Mucosa of descending colon (tissue), 3 donors: ENCODE results near the gene ASPA. TPM values are rescaled to one million over a fixed set of nuclear protein-coding genes. Genes with fewer than 3 reads are reported as not detected.
"Not testable (repeated sequence)": the region's sequence is repeated elsewhere in the genome, so short reads cannot be mapped to it uniquely, and the experiment has no call there.

Source experiments
- ATAC-seq: fragments of 200-7000 bp; cut with Tn5 transposase; one replicate; pipeline ENCODE4 v1.9.1; 2020; ENCODE audit warnings: mild to moderate bottlenecking, moderate library complexity
- DNase-seq, 3 donors: peaks; one replicate each; pipeline ENCODE4 v3.0.0-alpha.2; 2020
- H3K36me3 ChIP-seq: fragments of 200-600 bp; one replicate; pipeline ENCODE4 v1.8.0; 2021; ENCODE audit warnings: low read depth, mild to moderate bottlenecking
- H3K4me1 ChIP-seq: fragments of 200-600 bp; one replicate; pipeline ENCODE4 v1.8.0; 2021; ENCODE audit warnings: low read depth, mild to moderate bottlenecking
- H3K4me3 ChIP-seq: fragments of 200-600 bp; one replicate; pipeline ENCODE4 v1.8.0; 2021; ENCODE audit warnings: mild to moderate bottlenecking
- H3K9me3 ChIP-seq: fragments of 200-600 bp; one replicate; pipeline ENCODE4 v1.8.0; 2021; ENCODE audit warnings: mild to moderate bottlenecking
- CTCF ChIP-seq: fragments of 200-600 bp; IDR thresholded peaks from one replicate; pipeline ENCODE4 v1.8.0; 2022; ENCODE audit warnings: antibody characterized with exemption, mild to moderate bottlenecking
- intact Hi-C, 2 donors: fragments of 100-400 bp; cut with DNase I in 1 of 2; cut with micrococcal nuclease in 1 of 2; formaldehyde crosslinking; loops; one replicate each; pipeline versions ENCODE4 v1.11.0 to v1.11.1; 2022; cut with DNase I, micrococcal nuclease
- long read RNA-seq, 2 donors: library from polyadenylated mRNA; unstranded; transcript quantifications; one replicate each; pipeline ENCODE4 v2.0.0, GENCODE V29; 2019 to 2021
- total RNA-seq, 3 donors: library from RNA; stranded (reverse); fragmentation: NEBNext Ultra II Directional in 2 of 3; extraction: Animal tissue kit (Norgen Biotek cat#: 25700) in 2 of 3; gene quantifications; one replicate each; pipeline versions ENCODE4 v1.2.1 to v1.2.4, GENCODE V29; 2021 to 2023
- donor health status: DM: no; HTN: no; CAD: no; lungs with moderate emphysema.
- donor health status: DM: no; HTN: no; CAD: no.
- donor health status: DM: no; HTN: yes; CAD: no.

ASPA gene
- total RNA-seq, result 1 to 10 TPM; 3.5 to 6.6 (median 3.7) TPM
- long read RNA-seq, donor 1, partial matches to known transcripts, result 0 of 4 reads
- long read RNA-seq, donor 1, other reads (novel, unspliced or antisense), result 4 of 4 reads
- long read RNA-seq, donor 2, full-length matches to known transcripts, result 1 of 2 reads
- long read RNA-seq, donor 2, partial matches to known transcripts, result 0 of 2 reads
- long read RNA-seq, donor 2, other reads (novel, unspliced or antisense), result 1 of 2 reads

GRCh38 chr17:3475812-3476610, at the start of gene ASPA:
TSS of gene ASPA (plus strand) at chr17:3475997. CDS start at chr17:3476160, 163 bp downstream.
- no peak for DNase-seq
- TF ChIP-seq CTCF, result no peak
- Histone ChIP-seq H3K36me3 (no peaks in the 10 kb centered on the region), H3K4me1 (peaks cover 35% of the 10 kb centered on the region), H3K9me3 (no peaks in the 10 kb centered on the region), H3K4me3 (no peak within 1 kb of the TSS)
- intact Hi-C loops, result no loop called here
- peak; percentile 62 for ATAC-seq

- intact Hi-C loops, H3K9me3 ChIP-seq, H3K4me3 ChIP-seq, H3K36me3 ChIP-seq, H3K4me1 ChIP-seq: not testable (repeated sequence)
- peak; percentile 36 for ATAC-seq
- DNase-seq, result peak in 2 of 3 donors; percentile 30 to 36
These were observed 42.6 kb upstream of the ASPA start for GRCh38 chr17:3433215-3433614.

- no peak for TF ChIP-seq CTCF
- no peak for DNase-seq
- H3K36me3 ChIP-seq, result no peaks in the 10 kb centered on the region
- intact Hi-C loops, result no loop called here
- no peak for ATAC-seq
- no peaks in the 10 kb centered on the region for H3K4me1 ChIP-seq
- H3K9me3 ChIP-seq, result no peaks in the 10 kb centered on the region
- H3K4me3 ChIP-seq, result no peak within 1 kb of the TSS
These were observed 42.1 kb upstream of the ASPA start, which contains the start of gene OR1E2 for GRCh38 chr17:3433741-3434140. TSS of gene OR1E2 (minus strand) at chr17:3433841. CDS start at chr17:3433841, 0 bp downstream.

GRCh38 chr17:3438368-3438767, 37.4 kb upstream of the ASPA start:
- intact Hi-C loops, result no loop called here

GRCh38 chr17:3440451-3440850, 35.3 kb upstream of the ASPA start:
- DNase-seq (no peak), ATAC-seq (no peak)
- Histone ChIP-seq H3K9me3 (no peaks in the 10 kb centered on the region), H3K4me1 (no peaks in the 10 kb centered on the region), H3K4me3 (no peak overlapping the region), H3K36me3 (no peaks in the 10 kb centered on the region)
- no peak for TF ChIP-seq CTCF
- intact Hi-C loops, result no loop called here

More at GRCh38 chr17:3438368-3438767, 37.4 kb upstream of the ASPA start:
- no peaks in the 10 kb centered on the region for H3K4me1 ChIP-seq
- no peak overlapping the region for H3K4me3 ChIP-seq
- H3K9me3 ChIP-seq, result no peaks in the 10 kb centered on the region
- no peaks in the 10 kb centered on the region for H3K36me3 ChIP-seq
- no peak for TF ChIP-seq CTCF
- DNase-seq (no peak), ATAC-seq (no peak)

GRCh38 chr17:3447625-3448024, 28.2 kb upstream of the ASPA start:
- intact Hi-C loops, result no loop called here

More at GRCh38 chr17:3447625-3448024, 28.2 kb upstream of the ASPA start:
- Histone ChIP-seq H3K4me1 (peaks cover 11% of the 10 kb centered on the region), H3K36me3 (no peaks in the 10 kb centered on the region), H3K4me3 (no peak overlapping the region), H3K9me3 (no peaks in the 10 kb centered on the region)
- no peak for TF ChIP-seq CTCF
- ATAC-seq, result peak; percentile 73
- DNase-seq, result peak in 1 of 3 donors; percentile 3
